Activated T-helper 17 cell treated with anti-CD3 and anti-CD28 coated beads, Interleukin-2, amount 50 U/mL, for 72 hours (primary cell): ENCODE results near the gene TUBB1. TPM values are rescaled to one million over a fixed set of nuclear protein-coding genes. Genes with fewer than 3 reads are reported as not detected.
"Not testable (repeated sequence)": the region's sequence is repeated elsewhere in the genome, so short reads cannot be mapped to it uniquely, and the experiment has no call there.

Source experiments
- ATAC-seq: fragments of 150-1000 bp; cut with Tn5 transposase; replicated peaks from 2 replicates; pipeline ENCODE4 v1.10.0; 2021; ENCODE audit warnings: mild to moderate bottlenecking, moderate library complexity
- H3K27ac Mint-ChIP-seq: one replicate; pipeline ENCODE4 v1.8.0; 2022; ENCODE audit warnings: mixed read lengths
- H3K27me3 Mint-ChIP-seq: one replicate; pipeline ENCODE4 v1.8.0; 2022; ENCODE audit warnings: mixed read lengths
- H3K36me3 Mint-ChIP-seq: one replicate; pipeline ENCODE4 v1.8.0; 2022; ENCODE audit warnings: low read depth, mild to moderate bottlenecking, mixed read lengths
- H3K4me1 Mint-ChIP-seq: one replicate; pipeline ENCODE4 v1.8.0; 2022; ENCODE audit warnings: mixed read lengths
- H3K4me3 Mint-ChIP-seq: one replicate; pipeline ENCODE4 v1.8.0; 2022; ENCODE audit warnings: mild to moderate bottlenecking, mixed read lengths
- H3K9me3 Mint-ChIP-seq: one replicate; pipeline ENCODE4 v1.8.0; 2022; ENCODE audit warnings: mixed read lengths
- total RNA-seq, 2 donors: library from RNA; stranded (reverse); gene quantifications; one replicate each; pipeline ENCODE4 v1.2.3, GENCODE V29; 2022

Gene TUBB1
- total RNA-seq, 2 donors from 2014 or later = 0.08 to 0.13 TPM

- Mint-ChIP-seq H3K27ac (peak overlapping the region; percentile 94), H3K36me3 (peaks cover 15% of the 10 kb centered on the region), H3K4me1 (peaks cover 40% of the 10 kb centered on the region), H3K4me3 (peak overlapping the region; percentile 87), H3K27me3 (no peaks in the 10 kb centered on the region), H3K9me3 (no peaks in the 10 kb centered on the region)
- ATAC-seq = no peak
Observed at GRCh38 chr20:59006167-59006863, 12.9 kb upstream of the TUBB1 start.

GRCh38 chr20:59006864-59007664 lies 12.2 kb upstream of the TUBB1 start, which contains the start of gene CTSZ:
TSS of gene CTSZ (minus strand) at chr20:59007254. CDS start at chr20:59007128, 126 bp downstream.
- H3K9me3 Mint-ChIP-seq = no peaks in the 10 kb centered on the region
- peak within 1 kb of the TSS; percentile 87 for H3K4me3 Mint-ChIP-seq
- peaks cover 43% of the 10 kb centered on the region for H3K4me1 Mint-ChIP-seq
- ATAC-seq = peak; percentile 82
- peak within 1 kb of the TSS; percentile 94 for H3K27ac Mint-ChIP-seq
- peaks cover 15% of the 10 kb centered on the region for H3K36me3 Mint-ChIP-seq
- H3K27me3 Mint-ChIP-seq = no peaks in the 10 kb centered on the region

- Mint-ChIP-seq H3K27ac (no peak overlapping the region), H3K27me3 (no peaks in the 10 kb centered on the region), H3K4me1 (peaks cover 36% of the 10 kb centered on the region), H3K9me3 (no peaks in the 10 kb centered on the region), H3K4me3 (peak overlapping the region; percentile 69), H3K36me3 (peaks cover 15% of the 10 kb centered on the region)
- no peak for ATAC-seq
Observed at GRCh38 chr20:59007665-59008511, 11.3 kb upstream of the TUBB1 start.

- no peak for ATAC-seq
- Mint-ChIP-seq H3K9me3 (no peaks in the 10 kb centered on the region), H3K4me3 (no peak overlapping the region), H3K4me1 (peaks cover 36% of the 10 kb centered on the region), H3K27me3 (no peaks in the 10 kb centered on the region), H3K27ac (no peak overlapping the region), H3K36me3 (peaks cover 13% of the 10 kb centered on the region)
Observed at GRCh38 chr20:59008715-59009336, 10.4 kb upstream of the TUBB1 start.

- H3K36me3 Mint-ChIP-seq = no peaks in the 10 kb centered on the region
- peaks cover 29% of the 10 kb centered on the region for H3K4me1 Mint-ChIP-seq
- H3K4me3 Mint-ChIP-seq = no peak overlapping the region
- H3K27me3 Mint-ChIP-seq = no peaks in the 10 kb centered on the region
- H3K9me3 Mint-ChIP-seq = no peaks in the 10 kb centered on the region
- no peak for ATAC-seq
- no peak overlapping the region for H3K27ac Mint-ChIP-seq
Observed at GRCh38 chr20:59010321-59010994, 8.8 kb upstream of the TUBB1 start.

- H3K27ac Mint-ChIP-seq = no peak overlapping the region
- no peaks in the 10 kb centered on the region for H3K27me3 Mint-ChIP-seq
- ATAC-seq = no peak
- no peak overlapping the region for H3K4me3 Mint-ChIP-seq
- no peaks in the 10 kb centered on the region for H3K9me3 Mint-ChIP-seq
- no peaks in the 10 kb centered on the region for H3K36me3 Mint-ChIP-seq
- H3K4me1 Mint-ChIP-seq = peaks cover 26% of the 10 kb centered on the region
Observed at GRCh38 chr20:59010995-59011873, 8.0 kb upstream of the TUBB1 start.

- not testable (repeated sequence) for H3K4me3 Mint-ChIP-seq, H3K27ac Mint-ChIP-seq, H3K27me3 Mint-ChIP-seq, ATAC-seq, H3K36me3 Mint-ChIP-seq, H3K9me3 Mint-ChIP-seq
- H3K4me1 Mint-ChIP-seq = peaks cover 31% of the 10 kb centered on the region
Observed at GRCh38 chr20:59011874-59012157, 7.4 kb upstream of the TUBB1 start.

GRCh38 chr20:59013031-59013951 lies 5.9 kb upstream of the TUBB1 start:
- Mint-ChIP-seq H3K9me3 (no peaks in the 10 kb centered on the region), H3K4me3 (peak overlapping the region; percentile 30), H3K27ac (peak overlapping the region; percentile 63), H3K36me3 (no peaks in the 10 kb centered on the region), H3K27me3 (no peaks in the 10 kb centered on the region), H3K4me1 (peaks cover 37% of the 10 kb centered on the region)
- ATAC-seq = no peak

- peak overlapping the region; percentile 8 for H3K27ac Mint-ChIP-seq
- no peaks in the 10 kb centered on the region for H3K27me3 Mint-ChIP-seq
- H3K9me3 Mint-ChIP-seq = no peaks in the 10 kb centered on the region
- peak overlapping the region; percentile 30 for H3K4me3 Mint-ChIP-seq
- H3K36me3 Mint-ChIP-seq = no peaks in the 10 kb centered on the region
- ATAC-seq = peak; percentile 69
- H3K4me1 Mint-ChIP-seq = peaks cover 37% of the 10 kb centered on the region
Observed at GRCh38 chr20:59013959-59014608, 5.1 kb upstream of the TUBB1 start.

GRCh38 chr20:59014680-59015389 lies 4.4 kb upstream of the TUBB1 start:
- Mint-ChIP-seq H3K9me3 (no peaks in the 10 kb centered on the region), H3K27ac (peak overlapping the region; percentile 8), H3K4me3 (peak overlapping the region; percentile 30), H3K36me3 (no peaks in the 10 kb centered on the region), H3K27me3 (no peaks in the 10 kb centered on the region), H3K4me1 (peaks cover 37% of the 10 kb centered on the region)
- no peak for ATAC-seq

- H3K27ac Mint-ChIP-seq = no peak overlapping the region
Observed at GRCh38 chr20:59015411-59015810, 3.8 kb upstream of the TUBB1 start.

More at GRCh38 chr20:59015411-59015810, 3.8 kb upstream of the TUBB1 start:
- Mint-ChIP-seq H3K9me3 (no peaks in the 10 kb centered on the region), H3K4me3 (no peak overlapping the region), H3K36me3 (no peaks in the 10 kb centered on the region), H3K4me1 (peaks cover 37% of the 10 kb centered on the region), H3K27me3 (no peaks in the 10 kb centered on the region)
- no peak for ATAC-seq
